H1 (cell line): ENCODE measurements around the gene GRIN3A. TPM values are rescaled to one million over a fixed set of nuclear protein-coding genes. Genes with fewer than 3 reads are reported as not detected.

Experiments
- CTCF ChIA-PET: fragments of 300-600 bp; sonication (Branson Sonifier 250); formaldehyde crosslinking; loops from one replicate; lab custom pipeline; 2021; ENCODE audit not compliant: partially characterized antibody; lab: Charles Lee
- POLR2A ChIA-PET: fragments of 300-600 bp; sonication (Branson Sonifier 250); formaldehyde crosslinking; loops from one replicate; lab custom pipeline; 2021; ENCODE audit warnings: inconsistent platforms; ENCODE audit not compliant: partially characterized antibody; lab: Charles Lee
- DNase-seq, 2 experiments: peaks; one replicate each; pipeline versions ENCODE4 v3.0.0 to v3.0.0-alpha.2; 2010 to 2022; ENCODE audit warnings: low spot score in 2 of 2, low read depth in 1 of 2, mixed read lengths in 1 of 2
- FAIRE-seq: peaks from 2 replicates; lab custom pipeline; 2011; peaks lifted over from hg19 to GRCh38; lab: Jason Lieb, UNC
- H2AFZ ChIP-seq: 2 replicates; pipeline ENCODE4 v1.8.1; 2012; ENCODE audit warnings: low read length, inconsistent platforms
- H2AK5ac ChIP-seq: 2 replicates; pipeline ENCODE4 v1.6.1; 2013; ENCODE audit warnings: low read depth, low read length
- H2BK120ac ChIP-seq: replicated peaks from 2 replicates; pipeline ENCODE3; 2013; ENCODE audit warnings: low read depth, low read length, inconsistent platforms
- H2BK12ac ChIP-seq: 2 replicates; pipeline ENCODE4 v1.6.1; 2013; ENCODE audit warnings: low read depth, low read length
- H2BK15ac ChIP-seq: 2 replicates; pipeline ENCODE4 v1.6.1; 2013; ENCODE audit warnings: low read length
- H2BK20ac ChIP-seq: 2 replicates; pipeline ENCODE4 v1.6.1; 2013; ENCODE audit warnings: low read length
- H2BK5ac ChIP-seq: 2 replicates; pipeline ENCODE4 v1.6.1; 2013; ENCODE audit warnings: low read depth, low read length
- H3K14ac ChIP-seq: 2 replicates; pipeline ENCODE4 v1.6.1; 2013; ENCODE audit warnings: inconsistent platforms; ENCODE audit not compliant: insufficient read length
- H3K18ac ChIP-seq: 2 replicates; pipeline ENCODE4 v1.6.1; 2013; ENCODE audit warnings: low read length; ENCODE audit errors: extremely low read depth
- H3K23ac ChIP-seq: 2 replicates; pipeline ENCODE4 v1.6.1; 2013; ENCODE audit warnings: inconsistent platforms; ENCODE audit not compliant: insufficient read length
- H3K23me2 ChIP-seq: 2 replicates; pipeline ENCODE4 v1.6.1; 2013; ENCODE audit warnings: low read depth, low read length
- H3K27ac ChIP-seq: 2 replicates; pipeline ENCODE4 v1.6.1; 2011; ENCODE audit warnings: low read depth, low read length, inconsistent platforms
- H3K27me3 ChIP-seq, 4 experiments: replicated peaks in 1 of 4; 1 replicate in 1 of 4; 2 replicates in 3 of 4; pipeline versions ENCODE4 v1.6.1 to v1.8.1; 2011 to 2013; ENCODE audit warnings: low read length in 3 of 4, mild to moderate bottlenecking in 3 of 4, inconsistent platforms in 2 of 4, mixed read lengths in 2 of 4, moderate library complexity in 1 of 4; ENCODE audit not compliant: control insufficient read depth in 3 of 4, insufficient read depth in 3 of 4; ENCODE audit errors: extremely low read depth in 1 of 4
- H3K36me3 ChIP-seq, 4 experiments: 2 replicates each; pipeline versions ENCODE4 v1.6.1 to v1.8.1; 2011 to 2013; ENCODE audit warnings: mild to moderate bottlenecking in 4 of 4, low read length in 3 of 4, moderate library complexity in 2 of 4, control low read depth in 1 of 4, inconsistent platforms in 1 of 4; ENCODE audit not compliant: insufficient read depth in 4 of 4, control insufficient read depth in 2 of 4
- H3K4ac ChIP-seq: replicated peaks from 2 replicates; pipeline ENCODE3; 2013; ENCODE audit warnings: low read length, low read depth, mixed read lengths, inconsistent platforms; ENCODE audit not compliant: insufficient read length
- H3K4me1 ChIP-seq, 4 experiments: replicated peaks in 1 of 4; 1 replicate in 1 of 4; 2 replicates in 3 of 4; pipeline versions ENCODE4 v1.6.1 to v1.8.1; 2011 to 2013; ENCODE audit warnings: low read length in 3 of 4, inconsistent platforms in 2 of 4, mixed read lengths in 1 of 4; ENCODE audit not compliant: insufficient read depth in 4 of 4, control insufficient read depth in 3 of 4
- H3K4me2 ChIP-seq, 2 experiments: 2 replicates each; pipeline versions ENCODE4 v1.6.1 to v1.8.1; 2011 to 2013; ENCODE audit warnings: low read depth in 2 of 2, low read length in 2 of 2, control low read depth in 1 of 2, inconsistent platforms in 1 of 2, mild to moderate bottlenecking in 1 of 2; ENCODE audit not compliant: insufficient read depth in 1 of 2
- H3K4me3 ChIP-seq, 4 experiments: fragments of 200-600, 300-600 bp in 1 of 4; sonication (generic), shearing (Covaris generic), sonication (Bioruptor Twin) in 1 of 4; 2 replicates each; pipeline versions ENCODE4 v1.5.1 to v1.8.1; 2011 to 2016; ENCODE audit warnings: low read length in 4 of 4, low read depth in 3 of 4, control low read depth in 2 of 4, inconsistent platforms in 2 of 4, mild to moderate bottlenecking in 2 of 4, mixed read lengths in 1 of 4, moderate library complexity in 1 of 4; ENCODE audit not compliant: insufficient read depth in 2 of 4; ENCODE audit errors: extremely low read depth in 1 of 4
- H3K56ac ChIP-seq: replicated peaks from 2 replicates; pipeline ENCODE3; 2013; ENCODE audit warnings: low read depth, mild to moderate bottlenecking, mixed read lengths, low read length, inconsistent platforms; ENCODE audit not compliant: insufficient read length
- H3K79me1 ChIP-seq: 2 replicates; pipeline ENCODE4 v1.6.1; 2013; ENCODE audit warnings: low read depth, low read length, control low read depth
- H3K79me2 ChIP-seq, 2 experiments: 2 replicates each; pipeline versions ENCODE4 v1.6.1 to v1.8.1; 2012 to 2013; ENCODE audit warnings: low read length in 2 of 2, mild to moderate bottlenecking in 2 of 2, inconsistent platforms in 1 of 2; ENCODE audit not compliant: insufficient read depth in 2 of 2, control insufficient read depth in 1 of 2
- H3K9ac ChIP-seq, 4 experiments: replicated peaks in 1 of 4; 1 replicate in 1 of 4; 2 replicates in 3 of 4; pipeline versions ENCODE4 v1.6.1 to v1.8.1; 2011 to 2013; ENCODE audit warnings: low read depth in 3 of 4, low read length in 3 of 4, control low read depth in 2 of 4, mild to moderate bottlenecking in 2 of 4, moderate library complexity in 2 of 4, inconsistent platforms in 1 of 4; ENCODE audit errors: extremely low read depth in 1 of 4
- H3K9me3 ChIP-seq, 2 experiments: 2 replicates each; pipeline versions ENCODE4 v1.6.1 to v1.8.1; 2012 to 2013; ENCODE audit warnings: mild to moderate bottlenecking in 2 of 2, moderate library complexity in 2 of 2, control low read depth in 1 of 2, inconsistent platforms in 1 of 2, low read depth in 1 of 2, low read length in 1 of 2, mixed read lengths in 1 of 2; ENCODE audit not compliant: insufficient read depth in 2 of 2
- H4K20me1 ChIP-seq, 2 experiments: replicated peaks in 1 of 2; 2 replicates each; pipeline versions ENCODE3 to v1.8.1; 2011 to 2013; ENCODE audit warnings: inconsistent platforms in 2 of 2, low read length in 2 of 2, mild to moderate bottlenecking in 1 of 2; ENCODE audit not compliant: insufficient read depth in 2 of 2, control insufficient read depth in 1 of 2
- H4K5ac ChIP-seq: 2 replicates; pipeline ENCODE4 v1.6.1; 2013; ENCODE audit warnings: low read length, low read depth, mixed read lengths, inconsistent platforms; ENCODE audit not compliant: insufficient read length
- H4K8ac ChIP-seq: 2 replicates; pipeline ENCODE4 v1.8.0; 2013; ENCODE audit warnings: mild to moderate bottlenecking, moderate library complexity, low read length, inconsistent platforms; ENCODE audit not compliant: insufficient read depth; ENCODE audit errors: extremely low read depth
- H4K91ac ChIP-seq: replicated peaks from 2 replicates; pipeline ENCODE3; 2013; ENCODE audit warnings: low read length, mixed read lengths, inconsistent platforms; ENCODE audit not compliant: insufficient read length
- CBX8 ChIP-seq: fragments of 300-800, 300-1000 bp; sonication (generic); IDR thresholded peaks from 2 replicates; pipeline ENCODE4 v1.7.1; 2016; ENCODE audit warnings: low read depth, low read length, borderline replicate concordance
- JUND ChIP-seq: IDR thresholded peaks from 2 replicates; pipeline ENCODE4 v1.6.1; 2011; ENCODE audit warnings: mild to moderate bottlenecking, improper control_type of control experiment, low read length
- MAFK ChIP-seq: IDR thresholded peaks from 2 replicates; pipeline ENCODE4 v1.6.1; 2012; ENCODE audit warnings: low read depth, mild to moderate bottlenecking, improper control_type of control experiment, low read length
- SAP30 ChIP-seq: fragments of 300-600 bp; sonication (generic); IDR thresholded peaks from 2 replicates; pipeline ENCODE4 v1.7.1; 2012; ENCODE audit warnings: low read length, moderate library complexity, mild to moderate bottlenecking, inconsistent platforms; ENCODE audit not compliant: insufficient read depth, insufficient replicate concordance
- TCF12 ChIP-seq: IDR thresholded peaks from 2 replicates; pipeline ENCODE4 v1.6.1; 2011; ENCODE audit warnings: low read depth, mild to moderate bottlenecking, low read length
- polyA plus RNA-seq, 7 experiments: library from polyadenylated mRNA; depleted of rRNA in 3 of 7; stranded (reverse) in 5 of 7; unstranded in 2 of 7; fragments of >200 nt in 5 of 7; fragments of 200-250 nt in 2 of 7; gene quantifications; 1 replicate in 5 of 7; 2 replicates in 1 of 7; 4 replicates in 1 of 7; pipeline versions ENCODE4 v1.2.1 to v1.2.3, GENCODE V29; 2011 to 2013; ENCODE audit warnings: missing spikeins in 2 of 7, mixed read lengths in 2 of 7
- total RNA-seq: library from RNA; stranded (reverse); fragmentation: NEBNext Ultra II Directional; extraction: Animal tissue kit (Norgen Biotek cat#: 25700); gene quantifications from 2 replicates; pipeline ENCODE4 v1.2.1, GENCODE V29; 2021
- TF ChIP-seq, protein P1 (sequence below): IDR thresholded peaks from 2 replicates; pipeline ENCODE4 v1.6.1; 2011; ENCODE audit warnings: low read depth, mild to moderate bottlenecking, low read length; ENCODE audit not compliant: insufficient read depth
- TF ChIP-seq, protein P2 (sequence below): IDR thresholded peaks from 2 replicates; pipeline ENCODE4 v1.6.1; 2012; ENCODE audit warnings: inconsistent platforms

Gene GRIN3A
- total and polyA plus RNA-seq, 2 of the 8 experiments (the other 6 are each of a cell fraction or from before 2014, with no cell fraction given): 0.04 TPM; not detected in 1

- no peak overlapping the region for H2BK120ac ChIP-seq
- no peak overlapping the region for H4K8ac ChIP-seq
- no peak overlapping the region for H2BK12ac ChIP-seq
- no peak overlapping the region for H3K14ac ChIP-seq
- no peaks in the 10 kb centered on the region for H3K23me2 ChIP-seq
- H3K9ac ChIP-seq: no peak overlapping the region
- no peak overlapping the region for H3K23ac ChIP-seq
- H4K5ac ChIP-seq: no peak overlapping the region
- H3K36me3 ChIP-seq: no peaks in the 10 kb centered on the region
- H3K4ac ChIP-seq: no peak overlapping the region
- no peak overlapping the region for H2AFZ ChIP-seq
- no peak overlapping the region for H3K18ac ChIP-seq
- H3K4me1 ChIP-seq: no peaks in the 10 kb centered on the region
- no peak overlapping the region for H3K4me2 ChIP-seq
- no peak for FAIRE-seq
- no peak overlapping the region for H2BK5ac ChIP-seq
- H3K27me3 ChIP-seq: no peaks in the 10 kb centered on the region
- H3K27ac ChIP-seq: no peak overlapping the region
- POLR2A ChIA-PET: interaction anchor here (0.5 kb wide), 1 partner anchor 14 kb away, joined by 3 read pairs; no protein-coding TSS in a partner anchor
- no peaks in the 10 kb centered on the region for H4K20me1 ChIP-seq
- CTCF ChIA-PET: interaction anchor here (1.3 to 1.5 kb wide), 2 partner anchors 143 to 1286 kb away, joined by 4 read pairs; no protein-coding TSS in a partner anchor
- no peak overlapping the region for H4K91ac ChIP-seq
- H2BK20ac ChIP-seq: no peak overlapping the region
- no peak overlapping the region for H2AK5ac ChIP-seq
- no peak for DNase-seq
- H2BK15ac ChIP-seq: no peak overlapping the region
- H3K79me1 ChIP-seq: no peaks in the 10 kb centered on the region
- no peak overlapping the region for H3K56ac ChIP-seq
- H3K9me3 ChIP-seq: no peaks in the 10 kb centered on the region
- H3K79me2 ChIP-seq: no peaks in the 10 kb centered on the region
- H3K4me3 ChIP-seq: no peak overlapping the region
- TF ChIP-seq, protein P1, sequence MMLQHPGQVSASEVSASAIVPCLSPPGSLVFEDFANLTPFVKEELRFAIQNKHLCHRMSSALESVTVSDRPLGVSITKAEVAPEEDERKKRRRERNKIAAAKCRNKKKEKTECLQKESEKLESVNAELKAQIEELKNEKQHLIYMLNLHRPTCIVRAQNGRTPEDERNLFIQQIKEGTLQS: no peak
- TF ChIP-seq CBX8: no peak
- no peak for TF ChIP-seq SAP30
- TF ChIP-seq TCF12: no peak
- no peak for TF ChIP-seq JUND
- TF ChIP-seq, protein P2, sequence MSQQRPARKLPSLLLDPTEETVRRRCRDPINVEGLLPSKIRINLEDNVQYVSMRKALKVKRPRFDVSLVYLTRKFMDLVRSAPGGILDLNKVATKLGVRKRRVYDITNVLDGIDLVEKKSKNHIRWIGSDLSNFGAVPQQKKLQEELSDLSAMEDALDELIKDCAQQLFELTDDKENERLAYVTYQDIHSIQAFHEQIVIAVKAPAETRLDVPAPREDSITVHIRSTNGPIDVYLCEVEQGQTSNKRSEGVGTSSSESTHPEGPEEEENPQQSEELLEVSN: no peak
- no peak for TF ChIP-seq MAFK
Measured at GRCh38 chr9:101592788-101593187, 145.7 kb downstream of the GRIN3A start.
